CD4-positive, alpha-beta T cell (primary cell): ENCODE data around the gene AGBL4. TPM values are rescaled to one million over a fixed set of nuclear protein-coding genes. Genes with fewer than 3 reads are reported as not detected.
A peak's percentile ranks its signal among the peaks of the same experiment; 100 is the strongest.

ENCODE experiments used
- ATAC-seq: fragments of 200-7000 bp; cut with Tn5 transposase; one replicate; pipeline ENCODE4 v1.10.0; 2022; ENCODE audit warnings: mild to moderate bottlenecking; ENCODE audit not compliant: poor library complexity
- CTCF ChIA-PET: fragments of 350-600 bp; sonication (Branson Sonifier 250); formaldehyde crosslinking; loops from one replicate; lab custom pipeline; 2021; ENCODE audit warnings: antibody characterized with exemption, inconsistent platforms; lab: Charles Lee
- POLR2A ChIA-PET: fragments of 350-600 bp; sonication (Branson Sonifier 250); formaldehyde crosslinking; loops from one replicate; lab custom pipeline; 2021; ENCODE audit warnings: antibody characterized with exemption, inconsistent platforms; lab: Charles Lee
- DNase-seq, 14 experiments: peaks; one replicate each; pipeline ENCODE4 v3.0.0-alpha.2; 2013 to 2020; ENCODE audit warnings: mixed read lengths in 2 of 14
- H3K27ac ChIP-seq, 2 donors: one replicate each; pipeline versions ENCODE4 v1.5.1 to v1.7.0; 2013; ENCODE audit warnings: low read length in 2 of 2, low read depth in 1 of 2, mild to moderate bottlenecking in 1 of 2
- H3K27me3 ChIP-seq, 2 experiments: 1 replicate in 1 of 2; 2 replicates in 1 of 2; pipeline versions ENCODE4 v1.6.1 to v1.7.0; 2013; ENCODE audit warnings: low read length in 2 of 2, control low read depth in 1 of 2, mild to moderate bottlenecking in 1 of 2, moderate library complexity in 1 of 2; ENCODE audit not compliant: insufficient read depth in 2 of 2, control insufficient read depth in 1 of 2
- H3K36me3 ChIP-seq: one replicate; pipeline ENCODE4 v1.6.1; 2013; ENCODE audit warnings: low read length, control low read depth; ENCODE audit not compliant: insufficient read depth
- H3K4me1 ChIP-seq: one replicate; pipeline ENCODE4 v1.6.1; 2013; ENCODE audit warnings: low read length, control low read depth; ENCODE audit not compliant: insufficient read depth
- H3K4me3 ChIP-seq: one replicate; pipeline ENCODE4 v1.5.1; 2013; ENCODE audit warnings: mild to moderate bottlenecking, low read length, moderate library complexity
- H3K9me3 ChIP-seq, 2 experiments: 1 replicate in 1 of 2; 2 replicates in 1 of 2; pipeline versions ENCODE4 v1.6.1 to v1.7.0; 2013; ENCODE audit warnings: low read length in 2 of 2, mild to moderate bottlenecking in 2 of 2, control low read depth in 1 of 2, moderate library complexity in 1 of 2; ENCODE audit not compliant: control insufficient read depth in 1 of 2, insufficient read depth in 1 of 2
- H3K27ac Mint-ChIP-seq: one replicate; pipeline ENCODE4 v1.8.0; 2020; ENCODE audit warnings: mixed read lengths
- H3K27me3 Mint-ChIP-seq: one replicate; pipeline ENCODE4 v1.8.0; 2021; ENCODE audit warnings: mixed read lengths
- H3K36me3 Mint-ChIP-seq: one replicate; pipeline ENCODE4 v1.8.0; 2021; ENCODE audit warnings: low read depth, mixed read lengths
- H3K4me1 Mint-ChIP-seq: one replicate; pipeline ENCODE4 v1.8.0; 2021; ENCODE audit warnings: low read depth, mixed read lengths
- H3K4me3 Mint-ChIP-seq: one replicate; pipeline ENCODE4 v1.8.0; 2020; ENCODE audit warnings: mild to moderate bottlenecking, mixed read lengths
- H3K9me3 Mint-ChIP-seq: one replicate; pipeline ENCODE4 v1.8.0; 2020; ENCODE audit warnings: mixed read lengths
- intact Hi-C, 2 experiments: fragments of 100-400 bp; cut with DNase I in 1 of 2; cut with micrococcal nuclease in 1 of 2; formaldehyde crosslinking; loops; one replicate each; pipeline versions ENCODE4 v1.15.1 to v1.9.0; 2023 to 2025; cut with DNase I, micrococcal nuclease
- total RNA-seq, 174 experiments: library from RNA in 2 of 174; stranded (reverse) in 2 of 174; gene quantifications; one replicate each; pipeline ENCODE4 v1.2.3 and lab custom pipeline; 2021 to 2026
- TF ChIP-seq, protein P1 (sequence below): fragments of 200-600 bp; IDR thresholded peaks from one replicate; pipeline ENCODE4 v1.8.0; 2022; ENCODE audit warnings: antibody characterized with exemption, mild to moderate bottlenecking

The AGBL4 gene
- total RNA-seq, 2 experiments from 2014 or later = 0.11 TPM; not detected in 1

DNA sequence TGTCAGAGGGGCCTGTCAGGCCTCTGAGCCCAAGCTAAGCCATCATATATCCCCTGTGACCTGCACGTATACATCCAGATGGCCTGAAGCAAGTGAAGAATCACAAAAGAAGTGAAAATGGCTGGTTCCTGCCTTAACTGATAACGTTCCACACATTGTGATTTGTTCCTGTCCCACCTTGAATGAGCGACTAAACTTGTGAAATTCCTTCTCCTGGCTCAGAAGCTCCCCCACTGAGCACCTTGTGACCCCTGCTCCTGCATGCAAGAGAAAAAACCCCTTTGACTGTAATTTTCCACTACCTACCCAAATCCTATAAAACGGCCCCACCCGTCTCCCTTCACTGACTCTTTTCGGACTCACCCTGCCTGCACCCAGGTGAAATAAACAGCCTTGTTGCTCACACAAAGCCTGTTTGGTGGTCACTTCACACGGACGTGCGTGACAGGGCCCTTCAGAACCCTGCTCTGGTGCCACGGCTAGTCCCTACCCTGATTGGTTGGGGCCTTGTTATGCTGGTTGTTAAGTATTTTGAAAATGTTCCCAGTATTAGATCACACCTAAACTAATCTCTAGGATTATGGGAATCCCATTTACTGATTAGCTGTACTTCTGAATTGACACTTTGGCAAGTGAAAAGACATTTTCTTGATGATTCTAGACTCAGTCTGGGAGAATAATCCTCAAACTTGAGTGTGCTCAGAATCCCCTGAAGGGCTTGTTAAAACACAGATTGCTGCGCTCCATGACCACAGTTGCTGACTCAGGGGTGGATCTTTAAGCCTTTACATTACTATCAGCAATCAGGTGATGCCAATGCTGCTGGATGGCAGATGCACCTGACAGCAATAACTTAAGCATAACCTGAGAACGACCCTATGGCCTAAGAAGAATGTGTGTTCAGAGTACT lies 1523.0 kb downstream of the AGBL4 start:
- Histone ChIP-seq H3K36me3 (no peaks in the 10 kb centered on the region), H3K9me3 (no peaks in the 10 kb centered on the region), H3K4me1 (peaks cover 5% of the 10 kb centered on the region), H3K27ac (no peak overlapping the region), H3K4me3 (no peak overlapping the region), H3K27me3 (peaks cover 0 to 7% of the 10 kb centered on the region in 2 experiments)
- Mint-ChIP-seq H3K27me3 (no peaks in the 10 kb centered on the region), H3K27ac (no peak overlapping the region), H3K4me3 (no peak overlapping the region), H3K4me1 (peaks cover 6% of the 10 kb centered on the region), H3K9me3 (no peaks in the 10 kb centered on the region), H3K36me3 (no peaks in the 10 kb centered on the region)
- intact Hi-C loops = no loop called here
- no peak for DNase-seq
- POLR2A ChIA-PET = no interaction called here
- CTCF ChIA-PET = interaction anchor here (1.1 kb wide), 1 partner anchor 9 kb away, joined by 3 read pairs; no protein-coding TSS in a partner anchor
- no peak for ATAC-seq
- TF ChIP-seq, protein P1, sequence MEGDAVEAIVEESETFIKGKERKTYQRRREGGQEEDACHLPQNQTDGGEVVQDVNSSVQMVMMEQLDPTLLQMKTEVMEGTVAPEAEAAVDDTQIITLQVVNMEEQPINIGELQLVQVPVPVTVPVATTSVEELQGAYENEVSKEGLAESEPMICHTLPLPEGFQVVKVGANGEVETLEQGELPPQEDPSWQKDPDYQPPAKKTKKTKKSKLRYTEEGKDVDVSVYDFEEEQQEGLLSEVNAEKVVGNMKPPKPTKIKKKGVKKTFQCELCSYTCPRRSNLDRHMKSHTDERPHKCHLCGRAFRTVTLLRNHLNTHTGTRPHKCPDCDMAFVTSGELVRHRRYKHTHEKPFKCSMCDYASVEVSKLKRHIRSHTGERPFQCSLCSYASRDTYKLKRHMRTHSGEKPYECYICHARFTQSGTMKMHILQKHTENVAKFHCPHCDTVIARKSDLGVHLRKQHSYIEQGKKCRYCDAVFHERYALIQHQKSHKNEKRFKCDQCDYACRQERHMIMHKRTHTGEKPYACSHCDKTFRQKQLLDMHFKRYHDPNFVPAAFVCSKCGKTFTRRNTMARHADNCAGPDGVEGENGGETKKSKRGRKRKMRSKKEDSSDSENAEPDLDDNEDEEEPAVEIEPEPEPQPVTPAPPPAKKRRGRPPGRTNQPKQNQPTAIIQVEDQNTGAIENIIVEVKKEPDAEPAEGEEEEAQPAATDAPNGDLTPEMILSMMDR = no peak

- Histone ChIP-seq H3K27me3 (peaks cover 0 to 7% of the 10 kb centered on the region in 2 experiments), H3K9me3 (no peaks in the 10 kb centered on the region), H3K4me3 (no peak overlapping the region), H3K4me1 (peaks cover 5% of the 10 kb centered on the region), H3K36me3 (no peaks in the 10 kb centered on the region), H3K27ac (no peak overlapping the region)
- peaks cover 6% of the 10 kb centered on the region for H3K4me1 Mint-ChIP-seq
- no peak overlapping the region for H3K4me3 Mint-ChIP-seq
- no peaks in the 10 kb centered on the region for H3K9me3 Mint-ChIP-seq
- TF ChIP-seq, protein P1 = no peak
- ATAC-seq (no peak), DNase-seq (no peak)
- intact Hi-C loops = loop anchor here in 1 of 2 experiments (5.0 kb wide), 3 partner anchors 142 to 407 kb away; no protein-coding TSS in a partner anchor
- H3K27ac Mint-ChIP-seq = no peak overlapping the region
- H3K27me3 Mint-ChIP-seq = no peaks in the 10 kb centered on the region
- H3K36me3 Mint-ChIP-seq = no peaks in the 10 kb centered on the region
- CTCF ChIA-PET = interaction anchor here (0.5 to 1.1 kb wide), 2 partner anchors 10 to 42 kb away, joined by 3 read pairs; no protein-coding TSS in a partner anchor
- POLR2A ChIA-PET = interaction anchor here (1.1 kb wide), 1 partner anchor 27 kb away, joined by 3 read pairs; the partner anchor contains the start of gene SPATA6
Measured at GRCh38 chr1:48499211-48499735, 1524.5 kb downstream of the AGBL4 start.

DNA sequence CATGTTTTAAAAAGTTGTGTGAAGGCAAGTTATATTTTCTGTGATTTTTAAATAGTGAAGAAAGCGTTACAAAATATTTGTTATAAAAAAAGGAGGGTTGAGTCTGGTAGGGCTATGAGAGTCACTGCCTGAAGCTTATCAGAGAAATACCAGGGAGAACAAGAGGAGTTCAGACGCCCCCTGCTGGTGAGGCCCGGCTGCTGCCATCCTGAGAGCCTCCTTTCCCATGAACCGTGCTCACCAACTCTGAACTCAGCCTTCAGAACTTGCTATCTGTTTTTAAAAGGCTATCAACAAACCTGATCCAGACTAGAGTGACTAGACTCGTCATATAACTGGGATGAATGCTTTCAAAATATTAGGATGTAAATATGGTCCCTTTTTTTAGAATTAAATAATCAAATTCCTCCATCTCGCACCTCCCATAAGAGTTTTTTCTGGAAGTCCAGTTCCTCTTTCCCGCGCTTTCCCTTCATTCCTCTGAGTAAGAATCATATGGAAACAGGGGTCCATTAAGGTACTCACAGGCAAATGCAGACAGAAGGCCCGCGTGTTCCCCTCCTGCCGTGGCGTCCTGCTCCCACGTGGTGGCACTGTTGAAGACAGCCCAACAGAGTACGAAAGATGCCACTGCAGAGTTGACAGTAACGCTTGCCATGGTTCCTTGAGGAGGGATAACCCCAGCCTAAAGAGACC lies 1525.5 kb downstream of the AGBL4 start:
- H3K9me3 Mint-ChIP-seq = no peaks in the 10 kb centered on the region

More for the DNA sequence above, 1525.5 kb downstream of the AGBL4 start:
- Mint-ChIP-seq H3K4me1 (peaks cover 6% of the 10 kb centered on the region), H3K4me3 (peak overlapping the region; percentile 22), H3K36me3 (no peaks in the 10 kb centered on the region), H3K27ac (no peak overlapping the region), H3K27me3 (no peaks in the 10 kb centered on the region)
- Histone ChIP-seq H3K36me3 (no peaks in the 10 kb centered on the region), H3K27ac (no peak overlapping the region), H3K4me3 (no peak overlapping the region), H3K4me1 (peaks cover 5% of the 10 kb centered on the region), H3K9me3 (no peaks in the 10 kb centered on the region), H3K27me3 (peaks cover 0 to 7% of the 10 kb centered on the region in 2 experiments)
- DNase-seq (peak; percentile 35 to 82 (median 61)), ATAC-seq (peak; percentile 84)
- TF ChIP-seq, protein P1 = peak; percentile 95
- CTCF ChIA-PET = interaction anchor here (0.7 to 1.4 kb wide), 4 partner anchors 15 to 389 kb away, joined by 3 to 4 read pairs (median 3); partner anchors contain the start of gene SPATA6
- intact Hi-C loops = loop anchor here in 1 of 2 experiments (5.0 kb wide), 3 partner anchors 141 to 406 kb away; no protein-coding TSS in a partner anchor
- POLR2A ChIA-PET = interaction anchor here (1.1 kb wide), 1 partner anchor 26 kb away, joined by 3 read pairs; the partner anchor contains the start of gene SPATA6
